ENCODE results near the gene POGZ. TPM values are rescaled to one million over a fixed set of nuclear protein-coding genes. Genes with fewer than 3 reads are reported as not detected.

Gene POGZ
- polyA plus RNA-seq, 3 donors from 2014 or later = 3.8 to 8.5 (median 6.7) TPM

Other genes starting within 250 kb of the POGZ start
- gene PSMD4, start 204.8 kb downstream of the POGZ start, polyA plus RNA-seq = 100 to 1,000 TPM; 246 to 364 (median 282) TPM
- 1 to 10 TPM in 2 of 3 donors, under 1 TPM in 1; 0.11 to 1.8 (median 1.5) TPM for gene ZNF687, start 177.2 kb downstream of the POGZ start, polyA plus RNA-seq
- 10 to 100 TPM; 35.1 to 65.7 (median 57.9) TPM for gene PI4KB, start 132.1 kb downstream of the POGZ start, polyA plus RNA-seq
- 10 to 100 TPM; 30.0 to 37.8 (median 37.1) TPM for gene RFX5, start 112.2 kb downstream of the POGZ start, polyA plus RNA-seq
- gene SELENBP1, start 86.8 kb downstream of the POGZ start, polyA plus RNA-seq = not detected
- 10 to 100 TPM; 64.4 to 90.7 (median 71.4) TPM for gene PSMB4, start 59.9 kb downstream of the POGZ start, polyA plus RNA-seq
- gene CGN, start 51.9 kb upstream of the POGZ start, polyA plus RNA-seq = under 1 TPM in 1 of 3 donors, not detected in 2; 0.87 TPM
- 1 to 10 TPM in 2 of 3 donors, under 1 TPM in 1; 0.83 to 4.2 (median 1.3) TPM for gene TUFT1, start 80.8 kb upstream of the POGZ start, polyA plus RNA-seq
- gene SNX27, start 152.6 kb upstream of the POGZ start, polyA plus RNA-seq = 10 to 100 TPM in 1 of 3 donors, 1 to 10 TPM in 2; 4.4 to 12.7 (median 9.0) TPM

Measured in immature natural killer cell (primary cell).